ENCODE measurements around the gene SOBP.

Gene SOBP

DNA sequence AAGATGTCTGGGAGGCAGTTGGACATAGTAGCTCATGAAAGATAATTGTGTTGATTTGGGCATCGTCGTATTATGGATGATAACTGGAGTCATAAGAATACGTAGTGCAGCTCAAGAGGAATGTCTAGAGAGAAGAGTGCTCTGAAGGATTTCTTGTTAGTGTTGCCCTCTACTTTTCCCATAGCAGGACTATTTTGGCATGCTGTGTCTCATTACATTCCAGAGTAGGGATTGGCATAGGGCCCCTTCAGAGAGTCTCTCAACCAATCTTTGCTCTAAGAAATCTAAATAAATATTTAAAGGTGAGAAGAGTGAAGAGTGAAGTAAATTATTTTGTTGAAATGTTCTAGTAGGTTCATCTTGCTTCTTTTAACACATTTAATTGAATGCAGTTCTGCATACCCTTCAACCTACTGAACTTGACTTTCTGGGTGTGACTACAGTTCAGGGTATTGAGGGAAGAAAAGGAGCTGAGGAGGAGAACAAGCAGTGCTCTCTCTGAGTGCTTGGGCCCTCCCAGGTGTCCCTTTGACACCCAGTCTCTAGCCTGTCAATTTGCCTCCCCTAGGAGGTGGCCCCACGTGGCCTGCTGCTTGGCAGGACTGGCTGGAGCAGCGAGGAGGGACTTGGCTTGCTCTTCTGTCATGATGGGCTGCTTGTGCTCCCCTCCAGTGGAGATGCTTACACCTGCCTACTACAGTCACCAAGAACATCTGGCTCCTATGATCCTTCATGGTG, 33.3 kb downstream of the SOBP start:
- DNase-seq (ENCODE audit: low read depth, low spot score), result no peak

- DNase-seq (ENCODE audit: low read depth, low spot score), result no peak
These were observed 33.9 kb downstream of the SOBP start for GRCh38 chr6:107523794-107524193.

DNA sequence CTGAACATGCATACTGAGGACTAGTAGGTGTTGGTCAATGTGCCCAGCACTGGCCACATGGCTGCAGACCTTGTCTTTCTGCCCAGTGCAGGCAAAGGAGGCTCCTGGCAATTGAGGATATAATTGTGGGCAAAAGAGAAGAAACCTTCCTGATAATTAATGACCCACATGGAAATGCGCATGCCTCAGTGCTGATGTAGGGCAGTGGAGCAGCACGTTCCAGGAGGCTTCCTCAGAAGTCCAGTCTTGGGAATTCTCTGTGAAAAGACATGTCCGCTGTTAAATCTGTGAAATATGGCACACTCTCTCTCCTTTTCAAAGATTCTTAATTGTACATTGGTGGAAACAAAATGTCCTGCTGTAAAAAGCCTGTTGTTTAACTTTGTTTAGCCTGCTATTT, 34.7 kb downstream of the SOBP start:
- DNase-seq (ENCODE audit: low read depth, low spot score), result no peak

- DNase-seq (ENCODE audit: low read depth, low spot score), result no peak
These were observed 42.0 kb downstream of the SOBP start for GRCh38 chr6:107531868-107532267.

DNA sequence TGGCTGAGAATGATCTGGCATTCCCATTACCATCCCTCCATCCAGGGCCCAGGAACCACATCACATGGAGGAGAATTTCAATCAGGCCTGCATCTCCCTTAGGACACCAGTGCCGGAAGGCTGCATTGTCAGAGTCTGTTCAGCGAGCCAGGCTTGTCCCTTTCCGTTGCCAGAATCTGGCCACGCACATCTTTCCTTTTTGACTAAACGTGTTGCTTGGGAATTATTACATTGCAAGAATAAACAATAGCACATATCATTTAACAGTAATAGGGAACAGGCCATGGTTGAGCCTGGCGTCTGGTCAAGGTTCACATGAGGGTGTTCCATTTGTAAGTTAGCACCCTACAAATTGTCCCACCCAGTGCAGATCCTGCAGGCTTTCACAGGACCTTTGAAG, 42.8 kb downstream of the SOBP start:
- no peak for DNase-seq (ENCODE audit: low read depth, low spot score)

GRCh38 chr6:107533415-107534059, 43.6 kb downstream of the SOBP start:
- DNase-seq (ENCODE audit: low read depth, low spot score), result no peak

- DNase-seq (ENCODE audit: low read depth, low spot score), result no peak
These were observed 44.7 kb downstream of the SOBP start for GRCh38 chr6:107534571-107535141.

GRCh38 chr6:107535626-107536025, 45.7 kb downstream of the SOBP start:
- DNase-seq (ENCODE audit: low read depth, low spot score), result no peak

GRCh38 chr6:107536180-107536961, 46.5 kb downstream of the SOBP start:
- no peak for DNase-seq (ENCODE audit: low read depth, low spot score)

DNA sequence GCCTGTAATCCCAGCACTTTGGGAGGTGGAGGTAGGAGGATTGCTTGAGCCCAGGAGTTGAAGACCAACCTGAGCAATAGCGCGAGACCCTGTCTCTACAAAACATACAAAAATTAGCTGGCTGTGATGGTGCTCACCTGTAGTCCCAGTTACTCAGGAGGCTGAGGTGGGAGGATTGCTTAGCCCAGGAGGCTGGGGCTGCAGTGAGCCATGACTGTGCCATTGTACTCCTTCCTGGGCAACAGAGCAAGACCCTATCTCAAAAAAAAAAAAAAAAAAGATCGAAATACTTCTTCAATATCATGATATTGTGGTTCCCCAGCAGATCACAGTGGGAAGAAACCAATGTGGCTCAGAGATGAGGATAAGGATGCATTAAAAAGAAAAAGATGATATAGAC, 47.6 kb downstream of the SOBP start:
- no peak for DNase-seq (ENCODE audit: low read depth, low spot score)

DNA sequence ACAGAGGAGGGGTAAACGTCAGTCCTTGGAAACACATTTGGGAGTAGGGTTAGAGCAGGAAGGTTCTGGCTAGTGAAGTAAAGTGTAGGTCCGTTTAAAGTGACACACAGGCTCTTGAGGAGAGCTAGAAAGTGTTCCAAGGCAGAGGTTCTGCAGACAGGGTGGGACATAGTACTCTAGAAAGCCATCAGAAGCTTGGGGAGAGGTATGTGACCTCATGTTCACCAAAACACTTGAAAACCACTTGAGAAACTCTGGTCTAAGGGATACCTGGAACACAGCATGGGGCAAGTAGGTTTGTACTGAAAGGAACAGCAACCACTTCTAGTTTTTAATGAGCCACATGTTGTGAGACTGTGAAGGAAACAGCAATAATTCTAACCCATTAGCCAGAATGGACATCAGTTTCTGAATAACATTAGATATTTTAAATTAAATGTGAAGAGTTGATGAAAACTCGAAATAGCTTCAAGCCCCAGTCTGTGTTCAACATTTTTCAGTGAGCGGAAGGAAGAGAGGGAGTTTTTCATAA, 49.0 kb downstream of the SOBP start:
- no peak for DNase-seq (ENCODE audit: low read depth, low spot score)

GRCh38 chr6:107539409-107539808, 49.5 kb downstream of the SOBP start:
- DNase-seq (ENCODE audit: low read depth, low spot score), result no peak

GRCh38 chr6:107539849-107540464, 50.0 kb downstream of the SOBP start:
- DNase-seq (ENCODE audit: low read depth, low spot score), result no peak

- DNase-seq (ENCODE audit: low read depth, low spot score), result no peak
These were observed 50.5 kb downstream of the SOBP start for GRCh38 chr6:107540465-107540857.

- no peak for DNase-seq (ENCODE audit: low read depth, low spot score)
These were observed 52.3 kb downstream of the SOBP start for GRCh38 chr6:107542192-107542668.

DNA sequence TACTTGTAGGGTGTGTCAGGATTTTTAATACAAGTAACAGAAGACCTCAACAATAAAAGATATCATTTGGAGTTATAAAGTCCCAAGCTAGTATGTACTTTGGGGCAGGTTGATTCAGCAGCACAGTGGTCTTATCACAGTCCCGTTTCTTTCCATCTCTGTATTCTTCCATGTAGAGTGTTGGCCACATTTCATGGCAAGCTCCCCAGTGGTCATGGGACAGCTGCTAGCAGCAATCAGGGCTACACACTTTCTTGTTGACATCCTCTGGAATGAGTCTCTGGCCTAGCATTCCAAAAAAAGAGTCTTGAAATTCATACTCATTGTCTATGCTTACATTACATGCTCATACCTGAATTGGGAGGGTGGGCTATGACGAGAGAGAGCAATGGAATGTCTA, 53.2 kb downstream of the SOBP start:
- no peak for DNase-seq (ENCODE audit: low read depth, low spot score)

DNA sequence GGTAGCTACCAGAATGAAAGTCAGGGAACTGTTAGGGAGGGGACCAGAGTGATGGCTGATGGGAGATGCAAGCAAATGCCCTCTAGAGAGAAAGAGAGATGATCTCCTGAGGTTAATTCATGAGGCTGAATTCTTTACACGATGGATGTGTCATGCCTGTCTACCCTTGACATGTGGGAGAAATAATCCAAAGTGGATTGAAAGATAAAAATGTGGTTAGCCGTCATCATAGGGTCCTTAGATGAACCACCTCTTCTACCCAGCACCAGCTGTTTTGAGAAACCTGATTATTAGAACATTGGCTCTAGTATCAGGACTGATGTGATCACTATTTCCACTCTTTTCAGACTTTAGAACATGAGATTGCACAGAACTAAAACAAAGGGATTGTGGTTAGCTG, 53.6 kb downstream of the SOBP start:
- DNase-seq (ENCODE audit: low read depth, low spot score), result no peak

DNA sequence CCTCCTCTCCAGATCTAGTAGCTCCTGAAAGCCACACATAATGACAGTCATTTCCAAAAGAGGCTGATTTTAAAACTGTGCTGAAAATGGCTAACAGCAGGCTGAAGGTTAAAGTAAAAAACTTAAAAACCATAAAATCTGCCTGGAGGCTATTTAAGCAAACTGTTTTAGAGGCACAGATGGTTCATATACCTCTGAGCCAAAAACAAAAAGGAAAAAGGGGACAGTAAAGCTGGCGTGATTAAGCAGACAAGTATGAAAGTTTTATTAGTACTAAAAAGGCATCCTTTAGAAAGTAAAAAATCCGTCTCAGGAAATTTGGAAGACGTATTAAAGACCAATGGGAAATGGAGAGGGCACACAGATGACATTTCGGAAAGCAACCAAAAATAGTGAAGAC, 55.8 kb downstream of the SOBP start:
- no peak for DNase-seq (ENCODE audit: low read depth, low spot score)

- no peak for DNase-seq (ENCODE audit: low read depth, low spot score)
These were observed 57.0 kb downstream of the SOBP start for GRCh38 chr6:107546691-107547450.

- no peak for DNase-seq (ENCODE audit: low read depth, low spot score)
These were observed 57.5 kb downstream of the SOBP start for GRCh38 chr6:107547451-107547840.

All from activated CD4-positive, CD25-positive, alpha-beta regulatory T cell treated with anti-CD3 and anti-CD28 coated beads, Interleukin-2, amount 50 U/mL, for 16 hours (primary cell).